GM19328 (cell line): ENCODE measurements around the gene DBH.

Experiments
- ATAC-seq: cut with Tn5 transposase; IDR thresholded peaks from one replicate; pipeline ENCODE4 v1.9.1; 2021; ENCODE audit warnings: mild to moderate bottlenecking, moderate library complexity; ENCODE audit not compliant: unreplicated experiment

The DBH gene

GRCh38 chr9:133603135-133603927 lies 32.8 kb upstream of the DBH start:
- no peak for ATAC-seq

DNA sequence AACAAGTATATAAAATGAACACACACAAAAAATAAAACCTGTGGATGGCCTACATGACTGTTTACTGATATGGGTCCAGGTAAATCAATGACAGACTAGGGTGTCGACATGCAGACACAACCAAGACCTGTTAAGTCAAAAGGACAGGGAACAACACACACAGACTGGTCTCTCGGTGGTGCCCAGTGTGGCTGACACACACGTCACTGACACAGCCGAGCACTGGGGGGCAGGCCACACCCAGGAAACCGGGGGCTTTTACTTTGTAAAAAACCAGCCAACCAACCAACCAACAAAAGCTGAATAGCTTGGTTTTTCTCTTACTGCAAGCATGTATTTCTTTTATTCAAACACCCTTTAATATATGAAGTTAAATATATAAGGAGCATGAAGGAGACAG lies 31.9 kb upstream of the DBH start:
- no peak for ATAC-seq

DNA sequence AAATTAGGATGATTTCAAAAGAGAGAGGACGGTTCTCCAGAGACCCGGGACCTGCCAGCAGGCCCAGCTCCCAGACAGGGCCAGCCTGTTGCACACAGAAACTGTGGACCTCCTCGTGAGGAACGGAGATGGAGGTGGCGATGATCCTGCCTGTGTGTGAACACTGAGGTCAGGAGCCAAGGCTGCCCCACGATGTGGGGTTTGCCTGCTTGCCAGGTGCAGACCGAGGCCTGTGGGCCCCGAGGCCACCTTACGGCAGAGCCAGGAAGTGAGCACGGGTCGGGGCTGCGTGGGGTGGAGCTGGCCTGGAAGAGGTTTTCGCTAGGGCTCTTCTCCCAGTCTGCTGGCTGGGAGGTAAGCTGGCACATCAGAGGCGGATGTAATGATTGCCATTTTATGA lies 31.3 kb upstream of the DBH start:
- no peak for ATAC-seq

- no peak for ATAC-seq
Measured at GRCh38 chr9:133605446-133605845, 30.7 kb upstream of the DBH start.

DNA sequence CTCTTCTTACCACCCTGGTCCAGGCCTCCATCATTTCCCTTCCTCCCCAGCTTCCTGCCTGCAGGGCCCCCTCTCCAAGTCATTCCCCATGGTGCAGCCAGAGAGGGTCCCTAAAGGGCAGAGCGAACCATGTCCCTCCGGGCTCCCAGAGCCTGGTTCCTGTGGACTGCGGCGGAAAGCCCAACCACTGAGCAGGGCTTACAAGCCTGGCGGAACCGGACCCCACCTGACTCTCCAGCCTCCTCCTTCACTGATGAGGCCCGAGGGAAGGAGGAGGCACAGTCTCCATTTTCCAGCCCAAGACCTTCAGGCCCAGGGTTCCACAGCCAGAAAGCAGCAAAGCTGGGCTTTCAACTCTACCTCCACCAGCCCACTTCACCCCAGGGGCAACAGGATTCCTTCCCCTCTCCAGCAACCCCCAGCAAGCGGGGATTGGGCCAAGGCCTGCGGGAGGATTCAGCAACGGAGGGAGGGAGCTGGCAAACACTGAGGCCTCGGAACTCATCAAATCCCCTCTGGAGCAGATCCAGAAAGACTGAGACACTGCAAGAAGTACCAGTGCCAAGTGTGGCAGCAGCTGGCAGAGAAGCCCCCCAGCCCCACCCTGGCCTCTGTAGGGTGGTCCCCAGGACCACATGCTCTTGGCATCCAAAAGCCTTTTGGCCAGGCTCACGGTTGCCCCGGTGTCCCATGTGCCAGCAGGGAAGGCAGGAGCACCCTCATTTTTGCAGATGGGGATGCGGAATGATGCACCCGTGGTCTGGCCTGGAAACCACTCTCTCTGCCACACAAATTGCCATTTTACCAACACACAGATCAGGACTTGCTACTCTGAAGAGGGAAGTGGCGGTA lies 30.1 kb upstream of the DBH start:
- no peak for ATAC-seq

GRCh38 chr9:133606708-133607025 lies 29.5 kb upstream of the DBH start:
- ATAC-seq = no peak

GRCh38 chr9:133607381-133607780 lies 28.8 kb upstream of the DBH start:
- ATAC-seq = no peak

- no peak for ATAC-seq
Measured at GRCh38 chr9:133607976-133608375, 28.2 kb upstream of the DBH start.

GRCh38 chr9:133608382-133608781 lies 27.8 kb upstream of the DBH start:
- ATAC-seq = no peak

DNA sequence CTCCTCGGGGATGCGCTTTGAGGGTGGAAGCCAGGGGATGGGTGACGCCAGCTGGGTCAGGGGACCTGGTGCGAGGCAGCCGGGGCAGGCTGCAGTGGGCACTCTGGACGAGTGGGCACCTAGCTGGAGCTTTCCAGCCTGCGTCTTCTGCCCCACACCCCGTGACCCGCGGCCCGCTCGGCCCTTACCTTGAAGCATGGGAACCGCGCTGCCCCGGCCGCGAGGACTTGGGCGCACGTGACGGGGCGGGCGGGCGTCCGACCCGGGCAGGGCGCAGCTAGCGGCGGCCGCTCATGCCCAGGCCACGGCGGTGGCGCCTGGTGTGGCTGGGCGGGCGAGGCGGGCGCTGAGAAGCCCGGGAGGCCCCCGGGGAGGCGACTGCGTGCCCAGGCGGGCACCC lies 27.3 kb upstream of the DBH start:
- no peak for ATAC-seq

DNA sequence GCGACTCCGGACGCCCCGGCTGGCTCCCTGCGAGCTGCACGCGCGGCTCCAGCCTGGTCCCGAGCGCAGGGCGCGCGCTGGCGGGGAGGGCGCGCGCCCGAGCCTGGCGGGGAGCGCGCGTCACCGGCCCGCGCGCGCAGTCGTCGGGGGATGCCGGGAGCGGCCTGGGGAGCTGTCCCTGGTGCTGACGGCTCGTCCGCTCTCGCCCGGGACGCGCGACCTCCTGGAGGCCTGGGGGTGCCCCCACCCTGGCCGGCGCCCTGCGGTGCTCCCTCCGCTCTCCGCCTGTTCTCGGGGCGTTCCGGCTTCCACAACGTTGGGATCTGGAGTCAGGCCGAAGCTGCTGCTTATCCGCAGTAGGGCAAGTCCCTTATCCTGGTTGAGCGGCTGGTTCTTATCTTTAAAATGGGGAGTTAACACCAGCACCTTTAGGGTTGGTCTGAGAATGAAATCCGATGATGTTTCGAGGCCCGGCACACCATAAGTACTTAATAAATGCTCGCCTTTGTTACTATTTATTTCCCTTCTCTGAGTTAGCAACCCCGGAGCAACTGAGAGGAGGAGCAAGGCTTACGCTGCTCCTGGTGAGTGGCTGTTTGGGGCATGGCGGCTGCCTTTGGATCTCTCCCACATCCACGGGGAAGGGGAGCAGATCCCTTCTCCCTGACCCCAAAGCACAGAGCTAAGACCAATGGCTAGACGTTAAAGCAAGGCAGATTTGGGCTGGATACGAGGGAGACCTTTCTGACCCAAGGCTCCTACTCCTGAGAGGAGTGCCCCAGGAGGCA lies 26.7 kb upstream of the DBH start, which contains the start of gene FAM163B:
TSS of gene FAM163B (minus strand) at position 79 of the 788 bp plus-strand sequence. CDS start 29,166 bp downstream, outside the sequence.
- no peak for ATAC-seq

DNA sequence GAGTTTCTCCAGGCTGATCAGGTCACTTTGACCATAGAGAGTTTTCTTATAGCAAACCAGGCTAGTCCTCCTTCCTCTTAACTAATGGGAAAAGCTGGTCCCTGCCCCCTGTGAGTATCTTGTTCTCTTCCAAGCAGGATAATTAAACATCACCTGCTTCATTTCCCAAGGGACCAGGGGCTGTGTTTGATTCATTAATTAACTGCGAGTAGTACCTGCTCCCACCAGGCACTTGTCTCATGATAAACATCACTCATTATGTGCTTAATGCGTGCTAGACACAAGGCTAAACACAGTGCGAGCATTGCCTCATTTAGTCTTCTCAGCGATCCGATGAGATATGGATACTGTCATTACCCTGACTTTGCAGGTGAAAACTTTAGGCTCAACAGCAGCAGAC lies 25.3 kb upstream of the DBH start:
- no peak for ATAC-seq

DNA sequence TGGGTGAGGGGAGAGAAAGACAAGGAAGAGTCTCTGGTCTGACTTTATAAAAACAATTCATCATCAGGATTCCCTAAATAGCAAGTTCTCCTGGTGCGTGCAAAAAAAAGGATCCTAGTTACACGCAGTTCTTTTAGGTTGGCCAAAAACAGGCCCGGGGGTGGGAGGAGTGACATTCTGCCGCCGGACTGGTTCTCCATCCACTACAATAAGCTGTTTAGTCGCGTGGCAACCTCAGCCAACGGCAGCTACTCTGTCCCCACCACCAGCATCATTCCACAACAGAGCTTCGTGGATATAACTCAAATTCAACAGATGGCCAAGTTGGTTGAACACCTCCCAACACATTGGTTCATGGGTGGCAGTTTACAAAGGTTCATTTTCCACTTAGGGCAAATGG lies 24.1 kb upstream of the DBH start:
- no peak for ATAC-seq

DNA sequence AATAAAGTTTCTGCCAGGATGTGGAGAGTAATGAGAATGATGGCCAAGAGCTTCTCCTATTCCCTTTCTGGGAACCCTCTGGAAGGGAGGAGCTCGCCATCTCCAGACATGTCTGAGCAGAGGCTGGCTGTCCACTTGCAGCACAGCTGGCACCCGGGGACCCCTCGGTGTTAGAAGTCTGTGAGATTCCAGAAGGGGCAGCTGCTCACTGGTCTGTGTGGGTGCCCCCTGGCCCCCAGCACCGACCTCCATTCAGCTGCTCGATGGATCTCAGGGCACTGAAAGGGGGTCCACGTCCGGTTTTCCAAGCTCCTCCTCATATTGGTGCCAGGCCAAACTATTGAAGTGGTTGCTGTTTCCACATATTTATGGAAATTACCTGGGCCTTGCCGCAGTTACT lies 23.3 kb upstream of the DBH start:
- ATAC-seq = no peak

- ATAC-seq = no peak
Measured at GRCh38 chr9:133613432-133613831, 22.7 kb upstream of the DBH start.

DNA sequence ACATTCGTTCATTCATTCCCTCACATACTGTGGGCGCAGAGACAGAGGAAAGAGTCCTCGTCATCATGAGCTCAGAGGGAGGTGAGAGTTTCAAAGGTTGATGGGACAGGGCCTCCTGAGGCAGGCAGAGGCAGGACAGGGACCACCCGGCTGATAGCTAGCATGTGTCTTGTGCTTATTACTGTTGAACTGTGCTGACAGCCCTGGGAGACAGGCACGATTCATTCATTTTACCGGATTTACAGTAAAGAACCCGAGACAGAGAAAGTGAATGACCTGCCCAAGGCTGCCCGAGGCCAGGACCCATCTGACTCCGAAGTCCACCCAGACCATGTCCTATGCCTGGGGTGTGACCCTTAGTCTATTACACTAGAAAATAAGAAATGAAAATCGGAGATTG lies 22.1 kb upstream of the DBH start:
- no peak for ATAC-seq

GRCh38 chr9:133614678-133615077 lies 21.5 kb upstream of the DBH start:
- ATAC-seq = no peak

GRCh38 chr9:133615186-133615585 lies 21.0 kb upstream of the DBH start:
- ATAC-seq = no peak

DNA sequence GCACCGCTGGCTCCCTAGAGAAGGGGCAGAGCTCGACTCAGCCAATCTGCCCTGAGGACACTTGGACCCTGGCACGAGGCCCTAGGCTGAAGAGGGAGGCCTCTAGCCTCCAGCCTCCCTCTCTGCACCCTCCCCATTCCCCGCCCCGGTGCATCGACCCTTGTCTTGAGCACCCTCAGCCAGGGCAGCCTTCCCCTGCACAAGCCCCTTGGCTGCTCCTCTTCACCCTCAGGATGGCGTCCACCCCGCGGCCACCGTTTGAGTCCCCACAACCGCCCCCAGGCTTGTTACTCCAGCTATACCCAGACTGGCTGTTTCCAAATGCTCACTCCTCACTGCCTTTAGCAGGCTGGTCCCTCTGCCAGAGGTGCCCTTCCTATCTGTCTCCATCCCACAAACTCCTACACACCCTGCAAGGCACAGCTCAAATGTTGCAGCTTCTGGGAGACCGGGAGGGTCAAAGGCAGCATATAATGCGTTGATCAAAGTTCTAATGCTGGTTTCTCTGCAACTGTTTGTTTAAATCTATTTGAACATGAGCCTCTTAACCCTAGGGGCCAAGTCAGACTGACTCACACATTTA lies 20.5 kb upstream of the DBH start:
- ATAC-seq = no peak

- ATAC-seq = no peak
Measured at GRCh38 chr9:133616643-133617405, 19.3 kb upstream of the DBH start.
